RWPE2 (cell line): ENCODE results near the gene GNG14.
"Not testable (repeated sequence)": the region's sequence is repeated elsewhere in the genome, so short reads cannot be mapped to it uniquely, and the experiment has no call there.

Experiments used
- ATAC-seq: fragments of 200-7000 bp; cut with Tn5 transposase; 3 replicates; pipeline ENCODE4 v1.9.1; 2021; ENCODE audit warnings: low read depth
- DNase-seq: peaks from one replicate; pipeline ENCODE4 v3.0.0-alpha.2; 2020; ENCODE audit warnings: low spot score
- H3K27ac ChIP-seq: fragments of 450-650 bp; 2 replicates; pipeline ENCODE4 v1.5.1; 2017; ENCODE audit warnings: mild to moderate bottlenecking; ENCODE audit not compliant: poor library complexity, severe bottlenecking
- H3K27me3 ChIP-seq: fragments of 250-450 bp; sonication (Bioruptor Pico); 2 replicates; pipeline ENCODE4 v1.5.1; 2021; ENCODE audit warnings: mild to moderate bottlenecking, moderate library complexity; ENCODE audit not compliant: insufficient read depth, poor library complexity, severe bottlenecking
- H3K36me3 ChIP-seq: fragments of 250-450 bp; sonication (Bioruptor Pico); 2 replicates; pipeline ENCODE4 v1.5.1; 2020; ENCODE audit warnings: low read depth, mild to moderate bottlenecking, moderate library complexity
- H3K4me1 ChIP-seq: fragments of 250-450 bp; sonication (Bioruptor Pico); 2 replicates; pipeline ENCODE4 v1.5.1; 2021; ENCODE audit warnings: mild to moderate bottlenecking, moderate library complexity; ENCODE audit not compliant: insufficient read depth, poor library complexity, severe bottlenecking
- H3K4me3 ChIP-seq: fragments of 250-450 bp; sonication (Bioruptor Pico); 2 replicates; pipeline ENCODE4 v1.5.1; 2021; ENCODE audit warnings: mild to moderate bottlenecking, moderate library complexity; ENCODE audit not compliant: severe bottlenecking
- H3K9me3 ChIP-seq: fragments of 250-450 bp; sonication (Bioruptor Pico); 2 replicates; pipeline ENCODE4 v1.5.1; 2021; ENCODE audit warnings: mild to moderate bottlenecking, moderate library complexity; ENCODE audit not compliant: severe bottlenecking
- TF ChIP-seq, protein P1 (sequence below): fragments of 450-650 bp; IDR thresholded peaks from one replicate; pipeline ENCODE4 v1.5.1; 2017; ENCODE audit warnings: mild to moderate bottlenecking, moderate library complexity; ENCODE audit not compliant: poor library complexity, severe bottlenecking

Gene GNG14

DNA sequence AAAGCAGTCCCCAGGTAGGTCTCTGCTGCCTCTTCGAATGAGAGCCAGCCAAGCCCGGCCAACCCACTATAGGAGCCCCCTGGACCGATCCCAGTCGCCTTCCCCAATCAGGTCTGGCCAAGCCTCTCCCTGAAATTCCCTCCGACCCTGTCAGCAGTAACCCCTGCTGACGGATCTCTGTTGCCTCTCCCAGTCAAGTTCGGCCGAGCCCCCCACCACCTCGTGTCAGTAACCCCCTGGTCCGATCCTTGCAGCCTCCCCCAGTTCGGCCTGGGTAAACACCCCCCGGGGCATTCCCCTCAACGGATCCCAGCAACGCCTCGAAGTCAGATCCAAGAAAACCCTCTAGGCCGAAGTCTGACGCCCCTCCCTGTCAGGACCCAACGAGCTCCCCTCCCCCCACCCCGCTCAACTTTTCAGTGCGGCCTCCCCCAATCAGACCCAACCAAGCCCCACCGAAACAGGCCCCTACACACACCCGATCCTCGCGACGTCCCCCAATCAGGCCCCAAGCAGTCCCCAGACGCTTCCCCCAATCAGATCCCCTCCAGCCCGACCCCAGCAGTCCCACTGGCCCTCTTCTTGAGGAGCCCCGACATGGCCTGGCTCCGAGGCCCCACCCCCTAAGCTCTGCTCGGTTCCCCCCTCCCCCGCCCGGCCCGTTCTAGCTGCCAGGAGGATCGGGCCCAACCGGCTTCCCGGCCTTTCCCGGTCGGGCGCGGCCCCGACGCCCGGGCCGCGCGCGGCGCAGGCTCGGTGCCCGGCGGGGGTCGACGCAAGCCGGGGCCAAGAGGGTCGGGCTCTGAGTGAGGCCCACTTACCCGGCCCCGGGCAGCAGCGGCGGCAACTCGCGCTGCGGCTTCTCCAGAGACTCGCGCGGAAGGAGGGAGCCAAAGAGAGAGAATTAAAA, 34.1 kb downstream of the GNG14 start:
- no peaks in the 10 kb centered on the region for H3K27me3 ChIP-seq
- ATAC-seq, result peak; percentile 40
- H3K36me3 ChIP-seq, result peaks cover 27% of the 10 kb centered on the region
- peak overlapping the region; percentile 72 for H3K4me3 ChIP-seq
- no peaks in the 10 kb centered on the region for H3K4me1 ChIP-seq
- TF ChIP-seq, protein P1, sequence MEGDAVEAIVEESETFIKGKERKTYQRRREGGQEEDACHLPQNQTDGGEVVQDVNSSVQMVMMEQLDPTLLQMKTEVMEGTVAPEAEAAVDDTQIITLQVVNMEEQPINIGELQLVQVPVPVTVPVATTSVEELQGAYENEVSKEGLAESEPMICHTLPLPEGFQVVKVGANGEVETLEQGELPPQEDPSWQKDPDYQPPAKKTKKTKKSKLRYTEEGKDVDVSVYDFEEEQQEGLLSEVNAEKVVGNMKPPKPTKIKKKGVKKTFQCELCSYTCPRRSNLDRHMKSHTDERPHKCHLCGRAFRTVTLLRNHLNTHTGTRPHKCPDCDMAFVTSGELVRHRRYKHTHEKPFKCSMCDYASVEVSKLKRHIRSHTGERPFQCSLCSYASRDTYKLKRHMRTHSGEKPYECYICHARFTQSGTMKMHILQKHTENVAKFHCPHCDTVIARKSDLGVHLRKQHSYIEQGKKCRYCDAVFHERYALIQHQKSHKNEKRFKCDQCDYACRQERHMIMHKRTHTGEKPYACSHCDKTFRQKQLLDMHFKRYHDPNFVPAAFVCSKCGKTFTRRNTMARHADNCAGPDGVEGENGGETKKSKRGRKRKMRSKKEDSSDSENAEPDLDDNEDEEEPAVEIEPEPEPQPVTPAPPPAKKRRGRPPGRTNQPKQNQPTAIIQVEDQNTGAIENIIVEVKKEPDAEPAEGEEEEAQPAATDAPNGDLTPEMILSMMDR, result no peak
- no peak for DNase-seq
- H3K9me3 ChIP-seq, result no peaks in the 10 kb centered on the region
- H3K27ac ChIP-seq, result peak overlapping the region; percentile 76

DNA sequence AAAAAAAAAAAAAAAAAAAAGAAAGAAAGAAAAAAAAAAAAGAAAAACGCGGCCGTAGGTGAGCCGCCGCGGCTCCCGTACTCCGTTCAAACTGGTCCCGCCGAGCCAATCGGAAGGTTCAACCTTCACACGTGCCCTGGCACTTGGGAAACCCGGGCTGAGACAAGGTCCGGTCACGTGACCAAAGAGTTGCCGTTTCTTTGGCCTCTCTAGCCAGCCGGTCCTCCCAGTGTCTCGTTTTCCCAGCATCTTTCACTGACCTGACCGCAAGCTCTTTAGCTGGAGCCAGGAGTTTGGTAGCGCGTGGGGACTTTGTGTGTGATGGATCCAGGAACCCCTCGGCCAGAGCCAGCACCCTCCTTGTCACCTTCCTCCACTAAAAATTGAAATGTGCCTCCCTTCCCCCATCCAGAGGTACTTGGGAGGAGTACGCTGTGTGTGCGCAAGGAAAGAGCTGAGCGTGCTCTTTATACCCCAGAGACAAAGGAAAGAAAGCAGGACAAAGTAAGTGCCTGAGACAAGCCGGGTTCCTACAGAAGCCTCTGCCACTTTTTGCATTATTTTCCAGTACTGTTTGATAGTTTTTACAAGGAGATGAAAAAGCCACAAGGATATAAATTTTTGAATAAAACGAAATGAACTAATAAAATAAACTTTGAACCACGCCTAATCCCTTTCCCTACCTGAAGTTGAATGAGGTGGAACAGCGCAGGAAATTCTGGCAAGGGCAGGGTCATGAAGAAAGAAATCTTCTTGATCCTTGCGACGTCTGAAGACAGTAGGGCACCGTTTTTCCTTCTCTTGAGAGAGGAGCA, 35.0 kb downstream of the GNG14 start:
- Histone ChIP-seq H3K36me3 (peaks cover 19% of the 10 kb centered on the region), H3K4me3 (peak overlapping the region; percentile 72), H3K27ac (peak overlapping the region; percentile 76), H3K9me3 (no peaks in the 10 kb centered on the region), H3K27me3 (no peaks in the 10 kb centered on the region), H3K4me1 (no peaks in the 10 kb centered on the region)
- peak; percentile 99 for DNase-seq
- peak; percentile 73 for ATAC-seq
- TF ChIP-seq, protein P1, result no peak

DNA sequence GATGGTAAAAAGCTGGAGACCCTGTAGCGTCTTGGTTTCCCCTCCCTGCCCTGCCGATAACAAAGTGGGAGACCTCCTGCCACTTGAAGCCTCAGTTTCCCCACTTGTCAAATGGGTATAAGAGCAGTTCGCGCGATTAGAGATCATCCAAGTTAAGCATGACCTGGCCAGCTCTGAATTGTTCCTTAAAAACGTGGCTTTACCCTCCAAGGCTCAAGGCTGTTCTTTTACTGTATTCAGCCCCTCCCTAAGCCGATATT, 35.5 kb downstream of the GNG14 start:
- no peak for DNase-seq
- no peaks in the 10 kb centered on the region for H3K27me3 ChIP-seq
- H3K36me3 ChIP-seq, result peaks cover 13% of the 10 kb centered on the region
- peak overlapping the region; percentile 72 for H3K4me3 ChIP-seq
- ATAC-seq, result no peak
- peak overlapping the region; percentile 76 for H3K27ac ChIP-seq
- H3K9me3 ChIP-seq, result no peaks in the 10 kb centered on the region
- TF ChIP-seq, protein P1, result no peak
- H3K4me1 ChIP-seq, result no peaks in the 10 kb centered on the region

DNA sequence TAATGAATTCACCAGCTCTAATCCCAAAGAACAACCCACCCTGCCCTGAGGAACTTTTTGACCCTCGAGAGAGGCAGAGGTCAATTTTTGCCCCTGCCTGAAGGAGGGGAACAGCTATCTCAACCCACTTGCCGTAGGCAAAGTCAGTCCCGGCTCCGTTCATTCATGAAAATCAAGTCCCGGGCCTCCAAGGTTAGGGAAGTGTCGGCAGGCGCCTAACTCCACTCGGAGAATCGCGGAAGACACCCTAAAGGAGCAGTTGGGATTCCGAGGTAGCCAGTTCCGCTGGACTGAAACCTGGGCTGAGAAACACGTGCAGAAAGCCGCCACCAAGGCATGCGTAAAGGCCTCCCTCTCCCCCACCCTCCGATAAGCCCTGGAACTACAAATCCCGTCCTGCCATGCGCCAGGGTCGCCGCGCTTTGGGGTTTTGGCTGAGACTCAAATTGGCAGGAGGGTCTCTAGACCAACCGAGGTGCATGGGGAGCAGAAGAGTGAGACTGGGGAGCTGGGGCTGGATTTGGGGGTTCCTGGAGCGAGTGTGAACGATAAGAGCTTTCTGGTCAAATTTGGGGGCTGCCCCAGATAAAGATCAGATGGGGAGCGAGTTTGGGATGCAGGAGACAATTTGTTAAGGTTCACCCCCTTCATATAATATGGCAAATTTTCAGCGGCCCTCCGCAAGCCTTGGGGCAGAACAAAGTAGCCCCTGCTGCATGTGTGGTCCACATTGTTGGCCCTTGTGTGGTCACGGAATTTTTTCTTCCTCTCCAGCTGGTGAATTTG, 36.0 kb downstream of the GNG14 start, which contains the start of gene TNPO2:
Gene TNPO2, minus strand, starts transcription at position 292 of the 786 bp plus-strand sequence. CDS start 2,955 bp downstream, outside the sequence.
- H3K27me3 ChIP-seq, result no peaks in the 10 kb centered on the region
- H3K4me3 ChIP-seq, result peak within 1 kb of the TSS; percentile 72
- ATAC-seq (peak; percentile 51), DNase-seq (no peak)
- no peaks in the 10 kb centered on the region for H3K9me3 ChIP-seq
- H3K27ac ChIP-seq, result peak within 1 kb of the TSS; percentile 76
- peaks cover 8% of the 10 kb centered on the region for H3K36me3 ChIP-seq
- TF ChIP-seq, protein P1, result no peak
- no peaks in the 10 kb centered on the region for H3K4me1 ChIP-seq

DNA sequence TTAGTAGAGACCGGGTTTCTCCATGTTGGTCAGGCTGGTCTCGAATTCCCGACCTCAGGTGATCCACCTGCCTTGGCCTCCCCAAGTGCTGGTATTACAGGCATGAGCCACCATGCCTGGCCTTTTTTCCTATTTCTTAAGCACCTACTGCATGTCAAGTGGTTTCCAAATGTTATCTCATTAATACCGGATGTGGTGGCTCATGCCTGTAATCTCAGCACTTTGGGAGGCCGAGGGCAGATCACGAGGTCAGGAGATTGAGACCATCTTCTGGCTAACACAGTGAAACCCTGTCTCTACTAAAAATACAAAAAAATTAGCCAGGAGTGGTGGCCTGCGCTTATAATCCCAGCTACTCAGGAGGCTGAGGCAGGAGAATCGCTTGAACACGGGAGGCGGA, 37.8 kb downstream of the GNG14 start:
- not testable (repeated sequence) for H3K36me3 ChIP-seq, H3K9me3 ChIP-seq, H3K4me3 ChIP-seq, ATAC-seq, DNase-seq, H3K27ac ChIP-seq, H3K27me3 ChIP-seq, H3K4me1 ChIP-seq
